Hepatocyte (in vitro differentiated cells): ENCODE measurements around the gene CD300E. TPM values are rescaled to one million over a fixed set of nuclear protein-coding genes. Genes with fewer than 3 reads are reported as not detected.
A peak's percentile ranks its signal among the peaks of the same experiment; 100 is the strongest.

Source experiments
- DNase-seq: peaks from one replicate; pipeline ENCODE4 v3.0.0-alpha.2; 2016; ENCODE audit warnings: low spot score
- H2AFZ ChIP-seq: fragments of 200-600 bp; sonication (generic); 2 replicates; pipeline ENCODE4 v1.6.0; 2016; ENCODE audit warnings: antibody characterized with exemption, mild to moderate bottlenecking
- H3K27ac ChIP-seq: fragments of 200-600 bp; sonication (generic); 2 replicates; pipeline ENCODE4 v1.5.1; 2016; ENCODE audit warnings: mild to moderate bottlenecking
- H3K27me3 ChIP-seq: fragments of 200-600 bp; sonication (generic); 2 replicates; pipeline ENCODE4 v1.6.1; 2016
- H3K36me3 ChIP-seq: fragments of 200-600 bp; sonication (generic); replicated peaks from 2 replicates; pipeline ENCODE4 v1.5.1; 2016; ENCODE audit warnings: low read depth; ENCODE audit not compliant: insufficient read depth
- H3K4me1 ChIP-seq: fragments of 200-600 bp; sonication (generic); 2 replicates; pipeline ENCODE4 v1.5.1; 2016; ENCODE audit warnings: mild to moderate bottlenecking, moderate library complexity; ENCODE audit not compliant: insufficient read depth
- H3K4me2 ChIP-seq: fragments of 200-600 bp; sonication (generic); 2 replicates; pipeline ENCODE4 v1.6.0; 2016
- H3K4me3 ChIP-seq: fragments of 200-600 bp; sonication (generic); 2 replicates; pipeline ENCODE4 v1.5.1; 2016; ENCODE audit warnings: mild to moderate bottlenecking
- H3K79me2 ChIP-seq: fragments of 200-600 bp; sonication (generic); 2 replicates; pipeline ENCODE4 v1.6.0; 2017; ENCODE audit warnings: mild to moderate bottlenecking
- H3K9me2 ChIP-seq: fragments of 200-600 bp; sonication (generic); replicated peaks from 2 replicates; pipeline ENCODE4 v1.6.0; 2017; ENCODE audit warnings: mild to moderate bottlenecking; ENCODE audit not compliant: insufficient read depth
- H3K9me3 ChIP-seq: fragments of 200-600 bp; sonication (generic); 2 replicates; pipeline ENCODE4 v1.5.1; 2016; ENCODE audit warnings: low read depth, mild to moderate bottlenecking
- H4K20me1 ChIP-seq: fragments of 200-600 bp; sonication (generic); 2 replicates; pipeline ENCODE4 v1.6.0; 2016; ENCODE audit warnings: mild to moderate bottlenecking; ENCODE audit not compliant: insufficient read depth, poor library complexity, severe bottlenecking
- CTCF ChIP-seq: fragments of 200-600 bp; sonication (generic); IDR thresholded peaks from 2 replicates; pipeline ENCODE4 v1.5.1; 2016; ENCODE audit warnings: antibody characterized with exemption, mild to moderate bottlenecking; ENCODE audit not compliant: poor library complexity
- EZH2 ChIP-seq: fragments of 200-600 bp; sonication (generic); IDR thresholded peaks from 2 replicates; pipeline ENCODE4 v1.6.1; 2016; ENCODE audit warnings: antibody characterized with exemption, mild to moderate bottlenecking, borderline replicate concordance
- EZH2phosphoT487 ChIP-seq: fragments of 200-600 bp; sonication (generic); IDR thresholded peaks from one replicate; pipeline ENCODE4 v1.6.1; 2018; ENCODE audit warnings: antibody characterized with exemption, mild to moderate bottlenecking, low read depth, moderate library complexity; ENCODE audit not compliant: unreplicated experiment, severe bottlenecking
- WGBS: methylation state at CpG from one replicate; pipeline ENCODE4 v1.1.6; 2016; ENCODE audit warnings: low lambda C conversion rate; ENCODE audit errors: missing lambda C conversion rate; 5-methylcytosine and 5-hydroxymethylcytosine counted together
- polyA plus RNA-seq: library from polyadenylated mRNA; unstranded; fragments of >200 nt; fragmentation: Nextera tagmentation; extraction: Ambion mirVana; gene quantifications from 2 replicates; pipeline ENCODE4 v1.2.1, GENCODE V29; 2016
- total RNA-seq: library from RNA; depleted of rRNA; stranded (reverse); fragments of >200 nt; gene quantifications from 2 replicates; pipeline ENCODE4 v1.2.3, GENCODE V29; 2014

CD300E gene
- total and polyA plus RNA-seq, 2 experiments from 2014 or later, result 0.03 to 0.37 TPM

GRCh38 chr17:74618451-74618850, 5.1 kb downstream of the CD300E start:
- H3K9me3 ChIP-seq, result no peaks in the 10 kb centered on the region
- H3K79me2 ChIP-seq, result no peaks in the 10 kb centered on the region
- no peaks in the 10 kb centered on the region for H3K36me3 ChIP-seq
- no peak overlapping the region for H3K4me3 ChIP-seq
- no peak overlapping the region for H3K27ac ChIP-seq
- WGBS, result 66% methylated on average over 3 of the region's 3 CpGs
- H4K20me1 ChIP-seq, result no peaks in the 10 kb centered on the region
- no peak for DNase-seq
- H3K27me3 ChIP-seq, result no peaks in the 10 kb centered on the region
- no peak overlapping the region for H3K4me2 ChIP-seq
- TF ChIP-seq CTCF (no peak), EZH2phosphoT487 (no peak), EZH2 (no peak)
- no peaks in the 10 kb centered on the region for H3K4me1 ChIP-seq
- H3K9me2 ChIP-seq, result no peaks in the 10 kb centered on the region
- H2AFZ ChIP-seq, result no peak overlapping the region

- Histone ChIP-seq H3K4me3 (no peak overlapping the region), H3K4me1 (no peaks in the 10 kb centered on the region), H3K79me2 (no peaks in the 10 kb centered on the region), H3K9me2 (no peaks in the 10 kb centered on the region), H3K27me3 (no peaks in the 10 kb centered on the region), H3K9me3 (no peaks in the 10 kb centered on the region), H3K4me2 (no peak overlapping the region), H2AFZ (no peak overlapping the region), H3K27ac (no peak overlapping the region), H3K36me3 (no peaks in the 10 kb centered on the region), H4K20me1 (no peaks in the 10 kb centered on the region)
- no peak for DNase-seq
- 95% methylated on average over 7 of the region's 7 CpGs for WGBS
- TF ChIP-seq CTCF (no peak), EZH2 (no peak), EZH2phosphoT487 (no peak)
These were observed 6.8 kb downstream of the CD300E start for GRCh38 chr17:74616696-74617095.

GRCh38 chr17:74612046-74612445, 11.5 kb downstream of the CD300E start:
- peaks cover 7% of the 10 kb centered on the region for H3K27me3 ChIP-seq
- no peaks in the 10 kb centered on the region for H3K4me1 ChIP-seq
- no peak overlapping the region for H3K4me3 ChIP-seq
- H2AFZ ChIP-seq, result no peak overlapping the region
- no peaks in the 10 kb centered on the region for H4K20me1 ChIP-seq
- H3K79me2 ChIP-seq, result no peaks in the 10 kb centered on the region
- no peaks in the 10 kb centered on the region for H3K36me3 ChIP-seq
- WGBS, result 81% methylated on average over 5 of the region's 6 CpGs
- no peaks in the 10 kb centered on the region for H3K9me3 ChIP-seq
- H3K9me2 ChIP-seq, result no peaks in the 10 kb centered on the region
- no peak for DNase-seq
- H3K27ac ChIP-seq, result no peak overlapping the region
- no peak for TF ChIP-seq CTCF
- TF ChIP-seq EZH2phosphoT487, result no peak
- TF ChIP-seq EZH2, result no peak
- H3K4me2 ChIP-seq, result no peak overlapping the region

- Histone ChIP-seq H3K9me3 (no peaks in the 10 kb centered on the region), H3K4me3 (no peak overlapping the region), H3K36me3 (no peaks in the 10 kb centered on the region), H3K27ac (no peak overlapping the region), H3K4me2 (no peak overlapping the region), H4K20me1 (no peaks in the 10 kb centered on the region), H3K9me2 (no peaks in the 10 kb centered on the region), H3K79me2 (no peaks in the 10 kb centered on the region), H3K27me3 (peaks cover 7% of the 10 kb centered on the region), H2AFZ (no peak overlapping the region), H3K4me1 (peaks cover 2% of the 10 kb centered on the region)
- peak; percentile 27 for DNase-seq
- 38% methylated on average over 2 of the region's 2 CpGs for WGBS
- no peak for TF ChIP-seq CTCF
- TF ChIP-seq EZH2phosphoT487, result no peak
- TF ChIP-seq EZH2, result no peak
These were observed 13.4 kb downstream of the CD300E start for GRCh38 chr17:74610108-74610507.
